ENCODE measurements around the gene BCL10.

The BCL10 gene

DNA sequence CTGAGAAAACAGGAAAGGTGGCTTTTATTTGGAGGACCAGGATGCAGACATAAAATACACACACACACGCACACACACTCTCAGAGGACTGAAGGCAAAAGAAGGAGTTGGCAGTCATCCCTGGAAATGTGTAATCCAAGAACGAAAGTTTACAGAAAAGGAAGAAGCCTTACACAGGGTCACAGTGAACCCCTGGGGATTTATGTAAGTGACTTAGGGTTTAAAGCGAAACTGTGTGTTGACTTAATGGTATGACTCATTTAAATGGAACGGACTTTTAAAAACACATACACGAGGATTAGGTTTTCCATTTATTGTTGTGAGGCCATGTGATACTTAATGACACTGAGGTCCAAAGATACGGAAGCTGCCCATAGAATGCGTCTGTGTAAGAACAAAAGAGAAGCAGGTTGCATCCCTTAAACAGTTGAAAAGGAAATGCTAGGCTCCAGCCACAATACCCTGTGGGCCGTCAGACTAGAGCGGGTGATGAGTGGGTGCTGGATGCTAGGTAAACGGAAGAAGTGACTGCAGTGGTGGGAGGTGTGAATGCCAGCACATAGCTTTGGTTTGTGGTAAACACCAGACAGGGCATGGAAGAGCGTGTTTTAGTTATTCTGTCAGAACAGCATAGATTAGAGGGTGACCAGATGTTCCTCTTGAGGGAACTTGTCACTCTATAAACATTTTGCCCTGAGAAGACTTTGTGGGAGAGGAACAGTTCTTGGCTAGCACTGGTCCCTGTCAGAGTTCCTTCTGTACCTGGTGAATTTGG is 21.6 kb upstream of the BCL10 start:
- peak; percentile 63 for DNase-seq

DNA sequence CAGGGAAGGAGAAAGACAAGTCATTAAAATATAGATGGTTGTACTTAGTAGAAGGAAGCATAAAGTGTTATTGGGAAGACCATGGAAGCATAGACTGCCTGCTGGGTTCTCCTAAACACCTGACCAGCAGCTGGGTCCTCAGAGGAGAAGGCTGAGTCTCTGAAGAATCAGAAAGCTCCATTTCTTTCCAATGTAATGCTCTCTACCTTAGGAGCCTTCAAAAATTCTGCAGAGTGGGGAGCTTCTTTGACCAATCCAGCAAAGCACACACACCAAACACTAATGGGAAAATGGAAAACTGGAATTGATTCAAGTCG is 21.1 kb upstream of the BCL10 start:
- DNase-seq: no peak

DNA sequence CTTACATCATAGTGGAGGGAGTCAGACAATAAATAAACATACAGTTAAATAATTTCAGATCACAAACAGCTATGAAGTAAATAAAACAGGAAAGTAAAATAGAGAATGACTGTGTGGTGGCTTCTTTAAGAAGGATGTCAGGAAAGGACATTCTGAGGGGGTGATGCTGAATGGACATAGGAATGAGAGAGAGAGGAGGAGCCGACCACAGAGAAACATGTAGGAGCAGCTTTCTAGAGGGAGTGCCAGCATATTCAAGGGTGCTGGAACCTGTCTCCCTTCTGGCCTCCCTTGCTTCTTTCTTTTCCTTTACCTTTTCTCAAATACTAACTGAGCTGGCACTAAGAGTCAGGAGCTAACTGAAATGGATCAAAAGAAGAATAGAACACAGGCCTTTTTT is 20.5 kb upstream of the BCL10 start:
- no peak for DNase-seq

DNA sequence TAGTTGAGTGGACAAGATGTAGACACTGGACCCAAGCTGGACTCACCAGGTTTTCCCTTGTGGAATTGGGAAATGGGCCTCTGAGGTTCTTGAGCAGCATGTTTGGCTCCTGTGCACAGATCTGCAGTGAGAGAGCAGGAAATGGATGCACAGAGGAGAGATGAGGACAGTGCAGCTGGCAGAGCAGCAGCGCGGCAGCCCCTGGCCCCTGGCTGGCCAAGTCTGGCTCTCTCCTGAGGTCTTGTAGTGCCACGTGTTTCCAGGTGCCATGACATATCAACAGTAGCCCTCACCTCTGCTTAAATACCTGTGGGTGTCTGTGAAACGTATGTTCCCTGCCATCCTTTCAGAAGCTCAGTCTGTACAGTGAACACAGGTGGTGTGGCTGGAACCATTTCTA is 19.2 kb upstream of the BCL10 start:
- no peak for DNase-seq

DNA sequence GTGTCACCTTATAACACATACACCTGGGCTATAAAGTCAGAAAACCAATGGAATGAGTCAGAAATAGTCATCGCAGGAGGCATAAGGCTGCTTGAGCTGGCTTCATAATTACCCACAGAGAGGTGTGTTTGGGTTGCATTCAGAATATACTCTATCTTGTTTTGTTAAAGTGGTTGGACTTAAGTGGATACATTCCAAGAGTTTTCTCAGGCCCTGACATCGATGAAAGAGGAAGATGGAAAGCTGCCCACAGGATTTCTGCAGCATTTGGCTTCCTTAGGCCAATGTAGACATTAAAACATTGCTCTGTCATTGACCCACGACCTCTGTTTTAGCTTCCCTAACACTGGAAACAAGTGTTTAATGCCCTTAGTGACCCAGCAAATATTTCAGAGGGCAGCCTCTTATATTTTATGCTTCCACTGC is 18.6 kb upstream of the BCL10 start:
- DNase-seq: no peak

DNA sequence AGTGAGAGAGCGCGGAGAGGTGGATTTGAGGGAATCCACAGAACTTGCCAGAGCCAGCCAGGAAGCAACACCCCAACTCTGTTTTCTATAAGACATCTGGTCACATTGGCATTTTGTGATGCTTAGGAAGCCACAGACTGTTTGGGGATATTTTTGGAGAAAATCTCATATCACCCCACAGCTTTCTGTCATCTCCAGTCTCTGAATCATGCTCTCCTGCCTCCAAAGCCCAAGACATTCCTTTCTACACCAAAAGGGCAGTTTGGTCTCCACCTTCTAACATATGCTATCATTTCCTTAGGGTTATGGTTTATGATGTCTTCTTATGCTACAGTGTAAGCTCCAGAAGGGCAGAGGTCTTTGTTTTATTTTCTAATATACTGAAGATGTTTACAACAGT is 14.4 kb upstream of the BCL10 start:
- DNase-seq: no peak

DNA sequence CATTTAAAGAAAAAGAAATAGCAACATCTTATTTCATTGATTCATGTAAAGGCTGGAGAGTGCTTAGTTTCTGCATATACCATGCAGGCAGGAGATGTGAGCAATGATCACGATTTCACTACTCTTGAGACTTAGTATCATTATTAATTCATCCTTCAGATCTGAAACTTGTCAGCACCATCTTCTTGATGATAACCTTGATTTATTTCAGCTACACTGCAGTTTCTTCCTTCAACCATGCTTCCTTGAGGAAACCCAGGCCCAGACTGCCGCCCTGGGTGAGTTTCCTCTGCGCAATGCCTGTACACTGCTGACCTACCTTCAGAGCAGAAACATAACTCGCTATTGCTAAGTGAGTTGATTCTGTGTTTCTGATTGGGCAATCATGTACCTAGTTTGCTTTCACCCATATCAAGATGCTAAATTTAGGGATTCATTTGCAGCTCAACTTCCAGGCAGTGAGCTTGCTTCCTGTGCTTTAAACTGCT is 13.5 kb upstream of the BCL10 start:
- DNase-seq: no peak

DNA sequence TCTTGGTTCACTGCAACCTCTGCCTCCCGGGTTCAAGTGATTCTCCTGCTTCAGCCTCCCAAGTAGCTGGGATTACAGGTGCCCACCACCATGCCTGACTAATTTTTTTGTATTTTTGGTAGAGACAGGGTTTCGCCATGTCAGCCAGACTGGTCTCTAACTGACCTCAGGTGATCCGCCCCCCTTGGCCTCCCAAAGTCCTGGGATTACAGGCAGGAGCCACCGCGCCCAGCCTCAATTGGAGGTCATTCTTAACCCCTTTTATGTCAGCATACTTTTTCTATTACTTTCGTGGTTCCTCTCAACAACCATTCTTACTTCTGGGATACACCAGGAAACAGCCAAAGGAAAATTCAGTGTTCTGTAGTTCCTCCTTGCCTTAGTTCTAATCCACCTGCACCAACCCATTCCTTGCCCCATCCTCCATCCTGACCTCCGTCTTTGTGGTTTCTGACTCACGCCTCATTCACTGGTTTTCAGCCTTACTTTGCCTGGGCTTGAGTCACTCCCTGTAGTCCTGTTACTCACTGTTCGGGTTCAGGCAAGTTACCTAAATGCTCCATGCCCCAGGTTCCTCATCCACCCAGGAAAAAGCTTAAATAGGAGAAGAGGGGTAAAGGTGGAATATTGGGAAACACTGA is 12.9 kb upstream of the BCL10 start:
- DNase-seq: no peak

DNA sequence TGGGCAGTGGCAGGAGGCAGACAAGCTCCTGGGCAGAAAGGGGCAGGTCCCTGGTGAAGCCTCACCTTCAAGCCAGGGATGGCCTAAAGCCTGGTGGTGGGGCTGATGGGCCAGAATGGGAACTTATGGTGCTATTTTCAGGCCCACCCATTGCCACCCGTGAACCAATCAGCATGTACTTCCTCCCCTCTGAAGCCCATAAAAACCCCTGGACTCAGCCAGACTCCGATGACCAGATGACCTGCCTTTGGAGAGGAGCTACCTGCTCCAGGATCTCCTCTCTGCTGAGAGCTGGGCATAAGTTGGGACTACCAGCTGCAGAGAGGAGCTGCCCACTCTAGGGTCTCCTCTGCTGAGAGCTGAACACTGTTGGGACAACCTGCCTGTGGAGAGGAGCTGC is 7.8 kb upstream of the BCL10 start:
- DNase-seq: no peak

DNA sequence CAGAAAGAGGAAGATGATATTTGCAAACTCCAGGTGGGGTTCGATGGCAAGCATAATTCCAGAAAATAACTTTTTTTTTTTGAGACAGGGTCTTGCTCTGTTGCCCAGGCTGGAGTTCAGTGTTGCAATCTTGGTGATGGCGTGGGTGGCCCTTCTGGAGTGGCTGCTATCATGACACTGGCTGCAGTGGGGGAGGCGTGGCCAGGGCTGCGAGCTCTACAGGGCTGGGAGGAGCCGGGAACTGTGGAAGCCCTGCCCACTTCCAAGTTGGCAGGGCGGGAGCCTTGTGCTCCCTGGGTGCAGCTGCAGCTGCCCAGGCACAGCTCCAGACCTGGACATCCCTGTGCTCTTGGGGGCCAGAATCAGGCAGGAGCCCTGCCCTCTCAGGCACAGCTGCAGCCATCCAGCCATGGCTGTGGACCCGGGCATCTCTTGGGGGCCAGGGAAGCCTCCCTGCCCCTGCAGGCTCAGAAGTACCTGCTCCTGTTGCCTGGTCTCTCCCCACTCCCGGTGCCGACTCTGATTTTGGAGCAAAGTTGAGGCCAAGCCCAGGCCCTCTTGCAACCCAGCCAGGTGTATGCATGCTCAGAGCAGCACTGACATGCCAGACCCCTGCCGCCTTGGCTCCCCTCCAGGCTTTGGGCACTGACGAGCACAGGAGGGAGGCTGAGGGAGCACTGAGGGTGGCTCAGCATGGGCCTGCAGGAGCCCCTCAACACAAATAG is 7.2 kb upstream of the BCL10 start:
- no peak for DNase-seq

DNA sequence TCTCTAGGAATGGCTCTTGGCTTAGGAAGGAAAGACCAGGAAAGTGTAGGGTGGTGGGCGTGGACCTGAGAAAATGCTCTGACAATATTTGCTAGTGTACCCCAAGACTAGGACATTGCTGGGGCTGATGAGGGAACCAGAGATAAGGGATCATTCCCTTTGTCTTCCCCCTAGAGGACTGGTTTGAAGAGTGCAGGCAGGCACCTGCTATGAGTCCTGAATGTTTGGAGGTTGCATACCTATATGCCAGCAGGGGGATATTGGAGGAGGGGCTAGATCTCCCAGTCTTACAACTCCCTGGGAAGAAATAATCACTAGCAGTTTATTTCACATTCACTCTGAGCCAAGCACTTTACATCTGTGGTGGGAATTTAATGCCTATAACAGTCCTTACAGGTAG is 6.0 kb upstream of the BCL10 start:
- no peak for DNase-seq

DNA sequence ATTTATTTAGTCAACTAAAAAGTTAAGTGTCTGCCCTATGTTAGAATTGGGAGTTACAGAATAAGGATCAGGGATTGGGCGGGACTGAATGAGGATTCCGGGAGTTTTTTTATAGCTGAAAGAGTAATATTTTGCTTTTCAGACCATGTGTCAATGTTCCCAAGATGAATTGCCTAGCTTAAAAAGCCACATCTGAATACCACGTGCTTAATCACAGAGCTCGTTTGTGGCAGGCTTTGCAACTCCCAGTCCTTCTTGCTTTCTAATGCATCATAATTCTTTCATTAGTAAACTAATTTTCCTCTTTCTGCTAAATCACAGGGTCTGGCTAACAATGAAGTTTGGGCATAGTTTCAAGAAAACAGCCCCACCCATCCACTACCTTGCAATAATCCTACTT is 4.2 kb upstream of the BCL10 start:
- DNase-seq: no peak

DNA sequence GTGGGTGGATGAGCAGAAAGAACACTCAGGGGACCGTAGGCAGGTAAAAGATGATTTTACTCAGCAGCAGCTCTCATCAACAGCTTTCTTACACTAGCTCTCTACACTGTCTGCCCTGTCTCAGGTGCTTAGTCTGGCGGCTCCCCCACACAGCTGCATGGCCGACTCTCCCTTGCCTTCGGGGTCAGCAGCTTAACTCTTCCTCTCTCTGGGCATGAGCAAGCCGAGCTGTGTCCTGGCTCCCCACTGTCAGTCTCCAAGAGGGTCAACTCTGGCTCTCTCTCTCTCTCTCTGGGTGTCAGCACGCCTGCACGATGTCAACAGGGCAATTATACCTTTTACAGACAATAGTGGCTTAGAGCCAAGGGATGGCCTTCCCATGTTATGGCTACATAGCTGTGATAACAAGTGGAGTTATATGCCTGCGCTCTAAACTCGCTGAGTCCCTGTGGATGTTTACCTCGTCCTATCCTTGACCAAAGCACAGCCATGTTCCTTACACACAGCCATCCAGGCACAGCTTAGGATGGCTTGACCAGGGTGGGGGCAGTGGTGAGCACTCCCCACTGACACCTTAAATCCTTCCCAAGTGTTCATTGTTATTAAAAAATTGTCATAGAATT is 3.1 kb upstream of the BCL10 start:
- DNase-seq: no peak

DNA sequence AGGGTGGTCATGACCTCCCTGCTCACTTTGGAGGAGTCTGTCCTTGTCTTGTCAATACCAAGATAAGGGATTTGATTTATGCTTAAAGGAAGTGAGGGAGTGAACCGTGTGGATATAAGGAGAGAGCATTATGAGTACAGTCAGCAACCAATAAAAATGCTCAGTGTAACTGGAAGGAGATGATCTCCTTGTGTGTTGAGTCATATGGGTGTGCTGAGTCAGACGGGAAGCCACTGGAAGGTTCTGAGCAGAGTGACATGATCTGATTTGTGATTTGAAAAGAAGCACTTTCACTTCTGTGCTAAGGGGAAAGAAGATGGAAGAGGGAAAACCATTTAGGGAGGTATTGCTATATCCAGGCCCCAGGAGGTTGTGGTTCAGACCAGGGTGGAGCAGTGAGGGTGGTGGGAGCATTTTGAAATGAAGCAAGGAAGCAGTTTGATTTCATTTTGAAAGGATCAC is 2.5 kb upstream of the BCL10 start:
- DNase-seq: peak; percentile 37

DNA sequence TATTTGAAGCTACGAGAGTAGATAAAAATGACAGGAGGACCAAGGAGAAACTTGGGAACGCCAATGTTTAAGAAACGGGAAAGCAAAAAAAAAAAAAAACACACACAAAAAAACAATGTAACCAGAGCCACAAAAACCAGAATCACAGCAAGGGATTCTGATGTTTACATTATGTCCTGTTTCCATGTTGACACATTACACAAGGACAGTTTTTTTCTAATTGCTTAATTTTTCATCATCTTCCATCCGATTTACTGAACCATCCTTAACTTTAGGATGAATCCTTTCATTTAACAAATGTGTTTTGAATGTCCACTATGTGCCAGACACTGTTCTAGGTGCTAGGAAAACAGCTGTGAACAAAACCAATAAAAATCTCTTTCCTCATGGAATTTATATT is 1.4 kb upstream of the BCL10 start:
- DNase-seq: no peak

DNA sequence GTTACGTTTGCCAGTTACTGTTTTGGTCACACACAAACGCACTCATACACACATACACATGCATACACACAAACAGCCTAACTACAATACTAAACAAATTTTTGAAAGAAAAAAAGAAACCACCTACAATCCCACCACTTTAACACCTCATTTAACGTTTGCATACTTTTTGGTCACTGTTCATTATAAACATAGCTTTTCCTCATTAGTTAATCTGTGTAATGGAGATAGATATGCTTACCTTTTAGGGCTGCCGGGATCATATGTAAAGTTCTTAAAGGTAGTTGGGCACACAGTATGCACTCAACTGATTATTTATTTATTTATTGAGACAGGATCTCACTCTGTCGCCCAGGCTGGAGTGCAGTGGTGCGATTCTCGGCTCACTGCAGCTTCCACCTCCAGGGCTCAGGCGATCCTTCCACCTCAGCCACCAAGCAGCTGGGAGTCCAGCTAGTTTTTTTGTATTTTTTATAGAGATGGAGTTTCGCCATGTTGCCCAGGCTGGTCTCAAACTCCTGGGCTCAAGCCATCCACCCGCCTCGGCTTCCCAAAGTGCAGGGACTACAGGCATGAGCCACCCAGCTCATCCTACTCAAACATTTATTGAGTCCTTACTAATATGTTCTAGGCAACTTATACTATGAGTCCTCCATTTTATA is 677 bp upstream of the BCL10 start:
- no peak for DNase-seq

DNA sequence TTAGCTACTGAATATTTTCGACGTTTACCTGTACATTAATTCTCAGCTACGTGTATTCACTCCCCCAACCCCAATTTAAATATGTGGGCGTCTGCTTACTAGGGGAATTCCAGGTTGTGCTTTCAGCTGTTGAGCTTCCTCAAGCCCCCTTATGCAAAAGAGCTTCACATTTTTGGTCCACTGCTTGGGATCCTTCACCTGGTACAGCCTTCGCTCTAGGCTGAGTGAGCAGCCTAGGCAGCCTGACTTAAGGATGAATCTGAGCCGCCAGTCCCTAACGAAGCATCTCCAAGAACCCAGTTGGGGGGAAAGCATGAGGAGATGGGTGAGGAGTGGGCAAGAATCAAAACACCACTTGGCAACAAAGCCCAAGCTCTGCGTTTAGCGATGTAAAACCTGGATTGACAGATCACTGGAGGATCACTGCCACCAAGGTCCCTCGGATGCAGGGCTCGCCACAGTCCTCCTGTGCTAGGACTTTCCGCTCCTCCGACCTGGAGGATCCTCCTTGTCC is 674 bp downstream of the BCL10 start:
- peak; percentile 64 for DNase-seq

DNA sequence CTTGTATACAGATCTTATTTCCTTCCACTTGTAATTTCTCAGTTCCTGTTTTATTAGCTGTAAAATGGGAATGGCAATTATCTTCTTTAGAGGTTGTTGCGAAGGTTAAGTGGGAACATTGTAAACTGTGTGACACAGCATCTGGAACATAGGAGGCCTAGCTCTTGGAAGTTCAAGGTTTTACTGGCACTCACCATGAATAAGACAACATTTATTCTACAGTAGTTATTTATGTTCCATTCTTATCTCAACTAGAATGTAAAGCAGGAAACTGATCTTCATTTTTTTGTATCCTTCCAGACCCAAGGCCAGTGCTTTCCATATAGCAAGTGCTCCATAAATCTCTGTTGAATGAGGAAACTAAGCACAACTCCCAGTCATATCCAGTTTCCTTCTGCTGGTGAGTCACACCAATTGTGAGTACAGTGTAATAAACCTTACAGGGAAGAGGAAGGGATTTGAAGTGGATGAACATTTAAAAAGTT is 1.4 kb downstream of the BCL10 start:
- DNase-seq: no peak

DNA sequence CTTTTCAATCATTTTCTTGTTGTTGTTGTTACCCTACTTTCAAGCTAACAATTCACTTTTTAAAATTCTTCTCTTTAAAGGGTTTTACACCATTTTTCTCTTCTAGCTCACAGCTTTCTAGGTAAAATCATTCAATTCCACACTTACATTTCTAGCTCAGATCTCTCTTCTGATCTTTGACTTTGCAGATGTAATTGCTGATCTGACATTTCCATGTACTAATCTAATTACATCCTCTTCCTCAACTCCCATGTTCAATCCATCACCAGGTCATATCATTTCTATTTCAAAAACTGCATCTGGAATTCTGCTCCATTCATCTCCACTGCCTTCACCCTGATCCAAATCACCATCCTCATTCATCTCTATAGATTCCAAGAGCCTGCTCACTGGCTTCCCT is 3.0 kb downstream of the BCL10 start:
- no peak for DNase-seq

DNA sequence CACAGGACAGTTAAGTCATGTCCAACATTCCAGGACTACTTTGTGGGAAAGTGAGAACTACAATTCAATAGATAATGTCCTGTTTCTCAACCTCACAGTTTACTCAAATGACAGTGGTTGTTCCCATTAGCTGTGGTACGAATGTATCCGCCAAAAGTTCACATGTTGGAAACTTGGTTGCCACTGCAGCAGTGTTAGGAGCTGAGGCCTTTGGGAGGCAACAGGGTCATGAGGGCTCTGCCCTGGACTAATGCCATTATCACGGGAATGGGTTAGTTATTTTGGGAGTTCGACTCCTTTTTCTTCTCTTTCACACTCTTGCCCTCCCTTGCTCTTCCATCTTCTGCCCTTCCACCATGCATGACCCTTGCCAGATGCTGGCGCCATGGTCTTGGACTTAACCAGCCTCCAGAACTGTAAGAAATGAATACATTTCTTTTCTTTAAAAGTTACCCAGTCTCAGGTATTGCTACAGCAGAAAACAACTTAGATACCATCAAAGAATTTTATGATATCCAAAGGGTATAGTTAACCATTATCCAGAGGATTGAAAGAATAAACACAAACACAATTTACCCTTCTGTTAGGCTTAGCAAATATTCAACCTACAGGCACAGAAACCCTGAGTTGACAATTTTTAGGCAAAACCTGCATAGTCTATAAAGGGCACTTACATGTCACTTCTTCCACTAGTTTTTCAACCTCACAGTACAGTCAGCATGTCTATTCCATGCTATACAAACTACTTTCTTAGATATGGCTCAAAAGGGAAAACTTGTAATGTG is 7.4 kb downstream of the BCL10 start:
- no peak for DNase-seq

DNA sequence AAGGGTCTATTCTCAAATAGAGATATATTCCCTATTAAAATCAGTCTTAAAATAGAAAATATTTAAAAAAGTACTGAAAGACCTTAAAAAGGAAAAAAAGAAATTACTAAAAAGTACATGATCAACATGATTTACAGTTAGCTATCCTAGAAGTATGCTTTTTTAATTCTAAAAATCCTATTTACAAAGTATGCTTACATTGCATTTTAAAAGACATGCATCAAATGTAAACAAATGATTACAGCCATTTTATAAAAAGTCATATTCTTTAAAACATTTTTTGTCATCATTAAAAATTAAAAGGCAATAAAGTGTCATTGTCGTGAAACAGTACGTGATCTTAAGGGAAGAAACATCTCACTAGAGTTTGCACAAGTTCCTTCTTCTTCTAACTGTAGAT is 9.1 kb downstream of the BCL10 start:
- no peak for DNase-seq

DNA sequence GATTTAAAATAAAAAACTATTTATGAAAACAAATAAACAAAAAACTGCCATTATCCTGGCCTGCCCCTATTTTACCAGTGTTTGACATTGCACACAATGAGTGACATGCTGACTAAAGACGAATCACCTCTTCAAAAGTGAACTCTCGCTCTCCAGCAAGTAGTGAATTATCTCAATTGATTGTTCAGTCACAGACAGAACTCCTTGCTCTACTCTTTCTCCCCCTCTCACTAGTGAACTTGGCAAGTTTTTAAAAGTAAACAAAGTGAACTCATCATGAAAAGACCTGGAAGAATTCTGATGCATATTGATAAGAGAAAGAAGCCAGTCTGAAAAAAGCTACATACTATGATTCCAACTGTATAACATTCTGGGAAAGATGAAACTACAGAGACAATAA is 12.3 kb downstream of the BCL10 start:
- no peak for DNase-seq

Measured in CD4-positive, alpha-beta T cell treated with Interleukin-21 for 1 hour (primary cell).